Hematopoietic multipotent progenitor cell treated with erythropoietin and hydrocortisone succinate and interleukin-3 and kit ligand, for 15 days (in vitro differentiated cells): ENCODE measurements around the gene GLB1L2.
"Not testable (repeated sequence)": the region's sequence is repeated elsewhere in the genome, so short reads cannot be mapped to it uniquely, and the experiment has no call there.

Experiments used
- DNase-seq: peaks from one replicate; pipeline ENCODE4 v3.0.0-alpha.2; 2015; ENCODE audit warnings: low spot score

Gene GLB1L2

GRCh38 chr11:134331354-134332188 lies at the start of gene GLB1L2:
TSS of gene GLB1L2 (plus strand) at chr11:134331988. CDS start at chr11:134332062, 74 bp downstream.
- DNase-seq = peak; percentile 58

GRCh38 chr11:134282121-134283045 lies 49.4 kb upstream of the GLB1L2 start:
- DNase-seq = no peak

- DNase-seq = no peak
Measured at GRCh38 chr11:134283461-134284230, 48.1 kb upstream of the GLB1L2 start.

- not testable (repeated sequence) for DNase-seq
Measured at GRCh38 chr11:134284349-134284748, 47.4 kb upstream of the GLB1L2 start.

GRCh38 chr11:134287561-134287960 lies 44.2 kb upstream of the GLB1L2 start:
- no peak for DNase-seq

GRCh38 chr11:134288486-134288885 lies 43.3 kb upstream of the GLB1L2 start:
- DNase-seq = no peak

- DNase-seq = no peak
Measured at GRCh38 chr11:134289167-134289566, 42.6 kb upstream of the GLB1L2 start.

GRCh38 chr11:134289789-134290188 lies 42.0 kb upstream of the GLB1L2 start:
- no peak for DNase-seq

- DNase-seq = no peak
Measured at GRCh38 chr11:134290646-134291045, 41.1 kb upstream of the GLB1L2 start.

GRCh38 chr11:134291196-134291595 lies 40.6 kb upstream of the GLB1L2 start:
- no peak for DNase-seq

GRCh38 chr11:134292661-134293060 lies 39.1 kb upstream of the GLB1L2 start:
- no peak for DNase-seq

- DNase-seq = no peak
Measured at GRCh38 chr11:134293119-134294113, 38.4 kb upstream of the GLB1L2 start.

- DNase-seq = no peak
Measured at GRCh38 chr11:134294664-134295063, 37.1 kb upstream of the GLB1L2 start.

GRCh38 chr11:134312223-134312622 lies 19.6 kb upstream of the GLB1L2 start:
- DNase-seq = no peak

- no peak for DNase-seq
Measured at GRCh38 chr11:134312807-134313206, 19.0 kb upstream of the GLB1L2 start.

GRCh38 chr11:134313379-134313778 lies 18.4 kb upstream of the GLB1L2 start:
- no peak for DNase-seq

GRCh38 chr11:134313821-134314607 lies 17.8 kb upstream of the GLB1L2 start:
- DNase-seq = no peak

- no peak for DNase-seq
Measured at GRCh38 chr11:134317103-134317502, 14.7 kb upstream of the GLB1L2 start.

- not testable (repeated sequence) for DNase-seq
Measured at GRCh38 chr11:134321373-134321772, 10.4 kb upstream of the GLB1L2 start.

GRCh38 chr11:134322553-134322952 lies 9.2 kb upstream of the GLB1L2 start:
- no peak for DNase-seq
